GM23338 (cell line): ENCODE results near the gene MITF.

Experiments used
- CTCF ChIP-seq, 2 experiments: fragments of 200-600 bp in 1 of 2; sonication (generic) in 1 of 2; conservative IDR thresholded peaks; 2 replicates each; pipeline versions ENCODE4 v1.5.1 to v1.6.1; 2016 to 2017; ENCODE audit warnings: antibody characterized with exemption in 2 of 2, low read depth in 2 of 2, mild to moderate bottlenecking in 2 of 2, moderate library complexity in 1 of 2
- EZH2 ChIP-seq: fragments of 200-600 bp; sonication (generic); IDR thresholded peaks from one replicate; pipeline ENCODE4 v1.8.0; 2017; ENCODE audit warnings: antibody characterized with exemption, mild to moderate bottlenecking, low read depth; ENCODE audit not compliant: unreplicated experiment
- EZH2phosphoT487 ChIP-seq: fragments of 200-600 bp; sonication (generic); IDR thresholded peaks from one replicate; pipeline ENCODE4 v1.8.1; 2018; ENCODE audit warnings: antibody characterized with exemption; ENCODE audit not compliant: unreplicated experiment
- NANOG ChIP-seq: IDR thresholded peaks from 2 replicates; pipeline ENCODE4 v1.6.1; 2016; ENCODE audit warnings: antibody characterized with exemption, borderline replicate concordance
- POLR2AphosphoS5 ChIP-seq: IDR thresholded peaks from 2 replicates; pipeline ENCODE4 v1.6.1; 2016; ENCODE audit warnings: antibody characterized with exemption, low read depth
- REST ChIP-seq: IDR thresholded peaks from one replicate; pipeline ENCODE4 v1.6.1; 2018; ENCODE audit warnings: antibody characterized with exemption; ENCODE audit not compliant: unreplicated experiment

- TF ChIP-seq NANOG (no peak), REST (no peak), POLR2AphosphoS5 (no peak), CTCF (conservative IDR thresholded peaks at IDR 0.05; ENCODE audit: low read depth in 2 of 2) (no peak), EZH2phosphoT487 (no peak), EZH2 (no peak)
These were observed 175.1 kb downstream of the MITF start for GRCh38 chr3:69914395-69914794.
